Medulla oblongata (tissue), 1 donor: ENCODE data around the gene SLMAP.
"Not testable (repeated sequence)": the region's sequence is repeated elsewhere in the genome, so short reads cannot be mapped to it uniquely, and the experiment has no call there.

Source experiments
- DNase-seq: peaks from one replicate; pipeline ENCODE4 v3.0.0-alpha.2; 2015; ENCODE audit errors: extremely low spot score

Gene SLMAP

DNA sequence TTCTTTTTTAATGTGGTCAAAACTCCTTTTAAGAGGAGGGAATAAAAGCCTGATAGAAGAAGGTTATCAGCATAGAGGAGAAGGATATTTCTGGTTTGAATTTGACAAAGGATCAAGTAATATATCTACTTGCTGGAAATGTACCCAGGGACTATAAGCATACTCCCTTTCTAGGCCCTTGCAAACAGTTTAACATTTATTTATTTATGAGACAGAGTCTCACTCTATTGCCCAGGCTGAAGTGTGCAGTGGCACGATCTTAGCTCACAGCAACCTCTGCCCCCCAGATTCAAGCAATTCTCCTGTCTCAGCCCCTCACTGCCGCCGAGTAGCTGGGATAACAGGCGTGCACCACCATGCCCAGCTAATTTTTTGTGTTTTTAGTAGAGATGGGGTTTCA is 71.6 kb downstream of the SLMAP start:
- no peak for DNase-seq

DNA sequence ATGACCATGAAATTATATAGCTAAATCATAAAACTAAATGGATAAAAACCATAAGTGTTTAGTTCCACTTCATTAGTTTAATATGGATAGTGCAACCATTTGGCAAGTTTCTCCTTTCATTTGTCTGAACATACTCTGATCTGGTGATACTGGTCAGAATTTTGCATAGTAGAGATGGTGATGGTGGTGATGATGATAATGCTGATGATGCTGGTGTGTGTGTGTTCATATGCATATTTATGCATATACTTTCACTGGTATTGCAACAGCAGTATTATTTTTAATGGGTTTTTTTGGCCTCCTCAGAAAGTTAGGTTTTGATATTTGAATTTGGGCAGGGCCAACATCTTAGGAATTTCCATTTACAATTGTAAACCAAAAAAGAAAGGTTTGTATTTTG is 76.4 kb downstream of the SLMAP start:
- DNase-seq = no peak

DNA sequence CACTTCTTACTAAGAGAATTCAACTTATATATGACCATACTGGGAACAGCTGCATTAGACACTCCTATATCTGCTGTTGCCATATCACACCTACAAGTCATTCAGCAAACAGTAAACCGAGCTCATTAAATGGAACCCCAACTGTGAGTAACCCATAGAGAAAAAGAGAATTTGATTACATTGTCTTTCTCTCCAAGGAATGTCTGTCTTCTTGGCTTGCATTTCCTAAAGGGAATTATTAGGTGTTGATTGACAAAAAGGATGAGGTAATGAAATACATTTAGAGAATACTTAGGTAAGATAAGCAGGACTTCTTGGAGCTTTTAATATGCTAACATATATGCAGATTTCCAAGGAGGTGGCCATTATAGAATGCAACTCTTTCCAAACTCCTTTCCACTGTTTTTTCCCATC is 76.8 kb downstream of the SLMAP start:
- DNase-seq = no peak

DNA sequence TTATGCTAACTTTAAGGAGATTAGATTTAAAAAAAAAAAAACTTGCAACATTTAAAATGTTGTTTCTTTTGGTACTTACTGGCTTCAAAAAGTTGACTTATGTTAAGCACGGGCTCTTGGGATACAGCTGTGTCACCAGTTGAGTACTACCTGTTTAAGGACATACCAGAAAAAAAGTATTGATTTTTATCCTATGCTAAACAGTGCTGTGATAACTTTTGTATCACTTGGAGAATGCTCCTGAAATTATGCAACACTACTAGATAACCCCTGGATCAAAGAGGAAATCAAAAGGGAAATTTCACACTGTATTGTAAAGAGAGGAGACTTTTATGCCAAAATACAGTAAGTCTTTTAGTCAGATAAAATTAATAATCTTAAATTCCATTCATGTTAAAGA is 77.7 kb downstream of the SLMAP start:
- DNase-seq = no peak

DNA sequence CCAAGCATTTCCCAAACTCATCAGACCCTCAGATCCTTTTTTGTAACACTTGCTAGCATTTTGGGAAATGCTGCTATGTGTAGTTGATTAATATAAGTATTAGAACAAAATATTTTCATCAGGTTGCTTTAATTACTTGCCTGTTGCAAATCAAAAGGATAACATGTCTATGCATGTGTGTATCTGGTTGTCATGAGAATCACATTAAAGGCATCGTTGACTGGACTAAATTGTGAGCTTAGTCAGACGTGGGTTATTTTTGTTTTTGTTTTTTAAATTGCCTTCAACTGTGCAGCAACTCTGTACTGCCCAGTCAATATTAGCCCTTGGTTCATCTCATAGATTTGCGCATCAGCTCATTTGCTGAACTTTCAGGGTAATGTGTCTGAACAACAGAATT is 81.6 kb downstream of the SLMAP start:
- DNase-seq = no peak

DNA sequence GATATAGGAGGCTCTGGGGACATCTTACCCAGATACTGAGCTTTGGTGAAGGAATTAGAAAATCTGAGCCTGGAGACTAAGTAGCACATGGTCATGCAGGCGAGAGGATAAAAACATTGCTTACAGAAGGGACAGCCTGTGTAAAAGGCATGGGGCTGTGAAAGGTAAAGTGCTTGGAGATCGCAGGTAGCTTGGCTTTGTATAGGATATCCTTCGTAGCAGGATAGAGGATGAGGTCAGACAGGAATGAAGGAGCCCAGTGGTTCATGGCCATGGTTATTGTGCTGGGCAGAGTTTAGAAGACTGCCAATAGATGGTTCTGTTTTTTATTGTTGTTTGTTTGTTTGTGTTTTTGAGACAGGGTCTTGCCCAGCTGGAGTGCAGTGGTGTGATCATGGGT is 82.5 kb downstream of the SLMAP start:
- no peak for DNase-seq

DNA sequence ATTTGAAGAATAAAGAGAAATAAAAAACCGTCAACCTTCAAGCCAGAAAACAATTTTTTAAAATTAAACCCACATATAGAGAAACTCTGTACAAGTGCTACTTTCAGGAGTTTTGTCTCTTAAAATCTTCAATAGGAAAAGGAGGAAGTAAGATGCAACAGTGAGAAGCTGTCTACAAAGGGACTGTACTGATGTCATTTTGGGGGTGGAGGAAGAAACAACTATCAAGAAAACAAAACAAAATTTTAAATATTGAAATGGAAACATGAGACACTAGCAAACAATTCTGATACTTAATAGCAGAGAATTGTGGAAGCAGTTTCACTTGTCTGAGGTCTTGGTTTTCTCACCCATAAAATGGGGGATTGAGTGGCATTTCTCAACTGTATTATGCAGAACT is 84.4 kb downstream of the SLMAP start:
- no peak for DNase-seq

DNA sequence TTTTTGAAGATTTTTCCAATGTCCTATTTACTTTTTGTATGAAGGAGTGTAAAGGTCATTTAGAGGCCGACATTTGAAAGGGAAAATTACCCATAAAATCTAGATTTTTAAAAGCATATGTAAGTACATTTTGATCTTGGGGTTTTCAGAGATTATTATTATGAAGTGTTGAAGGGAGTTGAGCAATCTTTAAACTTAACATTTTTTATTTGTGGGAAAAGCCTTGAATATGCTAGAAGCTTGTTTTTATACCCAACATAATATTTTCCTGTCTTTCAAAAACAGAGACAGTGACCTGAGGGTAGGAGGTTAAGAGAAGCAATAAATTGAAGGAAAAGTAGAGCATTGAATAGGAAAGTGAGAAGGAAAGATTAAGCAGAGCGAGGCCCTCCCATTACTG is 85.7 kb downstream of the SLMAP start:
- DNase-seq = no peak

DNA sequence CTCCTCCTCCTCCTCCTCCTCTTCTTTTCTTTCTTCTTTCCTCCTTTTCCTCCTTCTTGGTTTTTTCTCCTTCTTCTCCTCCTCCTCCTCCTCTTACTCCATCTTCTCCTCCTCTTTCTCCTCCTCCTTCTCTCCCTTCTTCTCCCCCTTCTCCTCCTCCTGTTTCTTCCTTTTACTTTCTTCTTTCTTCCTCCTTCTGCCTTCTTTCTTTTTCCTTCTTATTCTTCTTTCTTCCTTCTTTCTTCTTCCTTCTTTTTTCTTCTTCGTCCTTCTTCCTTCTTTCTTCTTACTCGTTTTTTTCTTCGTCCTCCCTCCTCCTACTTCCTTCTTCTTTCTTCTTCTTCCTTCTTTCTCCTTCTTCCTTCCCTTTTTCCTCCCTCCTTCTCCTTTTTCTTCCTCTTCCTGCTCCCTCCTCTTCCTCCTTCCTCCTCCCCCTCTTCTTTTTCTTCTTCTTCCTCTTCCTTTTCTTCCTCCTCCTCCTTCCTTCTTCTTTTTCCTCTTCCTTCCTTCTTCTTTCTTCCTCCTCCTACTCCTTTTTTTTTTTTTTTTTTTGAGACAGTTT is 92.1 kb downstream of the SLMAP start:
- DNase-seq = no peak

DNA sequence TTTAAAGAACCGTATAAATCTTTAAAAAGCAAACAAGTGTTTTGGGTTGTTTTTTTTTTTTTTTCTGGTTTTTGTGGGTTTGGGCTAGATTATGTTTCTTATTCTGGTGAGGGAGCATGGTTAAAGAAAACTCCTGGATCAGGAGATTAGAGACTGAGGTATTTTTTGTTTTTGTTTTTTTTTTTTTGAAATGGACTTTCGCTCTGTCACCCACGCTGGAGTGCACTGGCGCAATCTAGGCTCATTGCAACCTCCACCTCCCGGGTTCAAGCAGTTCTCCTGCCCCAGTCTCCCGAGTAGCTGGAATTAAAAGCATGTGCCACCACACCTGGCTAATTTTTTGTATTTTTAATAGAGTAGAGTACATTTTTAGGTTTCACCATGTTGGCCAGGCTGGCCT is 95.2 kb downstream of the SLMAP start:
- no peak for DNase-seq

DNA sequence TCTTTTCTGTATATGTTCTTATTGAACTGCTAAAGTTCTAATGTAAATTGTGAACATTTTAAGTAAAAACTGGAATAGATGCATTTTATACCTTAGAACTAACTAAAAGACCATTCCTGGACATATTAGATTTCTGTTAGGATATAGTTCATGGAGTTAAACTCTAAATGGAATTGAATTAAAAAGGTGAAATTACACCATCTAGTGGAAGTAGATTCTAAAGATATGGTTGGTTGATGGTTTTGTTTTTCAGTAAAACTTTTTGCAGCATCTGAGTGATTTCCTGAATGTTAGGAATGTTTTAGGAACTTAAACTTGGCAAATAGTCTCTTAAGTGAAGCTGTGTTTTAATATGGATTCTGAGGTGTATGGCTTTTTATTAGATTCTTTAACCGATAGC is 96.8 kb downstream of the SLMAP start:
- DNase-seq = no peak

DNA sequence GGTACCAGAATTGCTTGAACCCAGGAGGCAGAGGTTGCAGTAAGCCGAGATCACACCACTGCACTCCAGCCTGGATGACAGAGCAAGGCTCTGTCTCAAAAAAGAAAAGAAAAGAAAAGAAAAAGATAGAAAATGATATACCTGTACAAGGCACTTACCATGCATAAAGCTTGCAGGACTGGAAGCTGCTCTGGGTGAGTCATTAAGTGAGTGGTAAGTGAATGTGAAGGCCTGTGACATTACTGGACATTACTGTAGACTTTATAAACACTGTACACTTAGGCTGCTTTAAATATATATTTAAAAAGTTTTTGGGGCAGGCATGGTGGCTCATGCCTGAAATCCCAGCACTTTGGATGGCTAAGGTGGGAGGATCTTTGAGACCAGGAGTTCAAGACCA is 99.2 kb downstream of the SLMAP start:
- no peak for DNase-seq

DNA sequence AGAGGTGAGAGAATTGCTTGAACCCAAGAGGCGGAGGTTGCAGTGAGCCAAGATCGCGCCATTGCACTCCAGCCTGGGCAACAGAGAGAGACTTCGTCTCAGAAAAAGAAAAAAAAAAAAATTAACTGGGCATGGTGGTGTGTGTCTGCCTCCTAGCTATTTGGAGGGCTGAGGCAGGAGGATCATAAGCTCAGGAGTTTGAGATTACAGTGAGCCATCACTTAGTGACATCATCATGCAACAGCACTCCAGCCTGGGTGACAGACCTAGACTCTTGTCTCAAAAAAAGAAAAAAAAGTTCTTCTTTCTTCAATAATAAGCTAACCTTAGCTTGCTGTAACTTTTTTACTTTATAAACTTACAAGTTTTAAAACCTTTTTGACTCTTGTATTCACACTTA is 99.8 kb downstream of the SLMAP start:
- no peak for DNase-seq

DNA sequence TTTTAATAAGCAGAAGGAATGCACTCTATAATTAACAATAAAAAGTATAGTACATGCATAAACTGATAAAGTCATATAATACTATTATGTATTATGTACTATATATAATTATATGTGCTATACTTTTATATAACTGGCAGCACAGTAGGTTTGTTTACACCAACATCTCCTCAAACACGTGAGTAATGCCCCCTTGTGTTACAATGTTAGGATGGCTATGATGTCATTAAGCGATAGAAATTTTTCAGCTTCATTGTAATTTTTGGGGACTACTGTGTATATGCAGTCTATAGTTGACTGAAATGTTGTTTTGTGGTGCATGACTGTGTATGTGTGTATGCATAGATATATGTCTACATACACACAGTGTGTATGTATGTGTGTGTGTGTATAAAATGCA is 100.6 kb downstream of the SLMAP start:
- DNase-seq = no peak

DNA sequence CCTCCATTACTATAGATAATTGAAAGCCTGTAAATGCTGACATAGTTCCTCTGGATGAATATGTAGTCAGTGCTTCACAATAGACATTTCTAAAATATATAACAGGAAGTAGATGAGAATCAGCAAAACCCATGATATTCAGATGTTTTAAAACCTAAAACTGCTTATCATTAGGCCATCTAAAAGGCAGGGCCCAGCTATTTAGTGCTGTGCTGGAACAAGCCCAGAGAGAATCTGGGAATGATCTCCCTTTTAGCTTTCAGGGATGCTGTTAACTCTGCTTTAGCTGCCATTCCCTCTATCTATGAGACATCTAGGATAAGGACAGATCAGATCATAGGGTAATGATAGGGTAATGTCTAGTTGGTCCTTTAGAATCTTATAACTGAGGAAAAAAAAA is 106.8 kb downstream of the SLMAP start:
- DNase-seq = no peak

DNA sequence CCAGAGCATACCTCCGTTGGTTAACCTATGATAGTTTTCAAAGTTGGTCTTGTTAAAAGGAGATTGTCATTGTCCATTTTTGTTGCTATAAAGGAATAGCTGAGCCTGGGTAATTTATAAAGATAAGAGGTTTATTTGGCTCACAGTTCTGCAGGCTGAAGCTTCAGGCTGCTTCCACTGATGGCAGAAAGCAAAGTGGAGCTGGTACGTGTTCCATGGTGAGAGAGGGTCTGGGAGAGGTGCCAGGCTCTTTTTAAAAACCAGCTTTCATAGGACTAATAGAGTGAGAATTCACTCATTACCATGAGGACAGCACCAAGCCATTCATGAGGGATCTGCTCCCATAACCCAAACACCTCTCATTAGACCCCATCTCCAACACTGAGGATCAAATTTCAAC is 107.3 kb downstream of the SLMAP start:
- DNase-seq = no peak

DNA sequence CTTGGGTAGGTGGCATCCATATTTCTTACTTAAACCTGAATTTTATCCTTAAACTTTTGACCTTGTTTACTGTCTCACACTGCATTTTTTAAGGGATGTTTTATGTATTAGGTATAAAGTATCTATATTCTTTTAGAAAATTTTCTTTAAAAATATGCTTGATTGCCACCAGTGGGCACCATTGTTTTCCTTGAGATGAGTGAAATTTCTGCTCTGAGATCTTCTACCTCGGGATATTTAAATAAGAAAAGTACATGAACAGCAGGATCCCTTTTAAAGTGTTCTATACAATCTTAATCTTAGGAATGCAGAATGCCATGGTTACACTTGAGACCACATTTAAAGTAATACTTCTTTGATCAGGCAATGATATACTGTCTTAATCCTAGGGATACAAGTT is 108.7 kb downstream of the SLMAP start:
- no peak for DNase-seq

DNA sequence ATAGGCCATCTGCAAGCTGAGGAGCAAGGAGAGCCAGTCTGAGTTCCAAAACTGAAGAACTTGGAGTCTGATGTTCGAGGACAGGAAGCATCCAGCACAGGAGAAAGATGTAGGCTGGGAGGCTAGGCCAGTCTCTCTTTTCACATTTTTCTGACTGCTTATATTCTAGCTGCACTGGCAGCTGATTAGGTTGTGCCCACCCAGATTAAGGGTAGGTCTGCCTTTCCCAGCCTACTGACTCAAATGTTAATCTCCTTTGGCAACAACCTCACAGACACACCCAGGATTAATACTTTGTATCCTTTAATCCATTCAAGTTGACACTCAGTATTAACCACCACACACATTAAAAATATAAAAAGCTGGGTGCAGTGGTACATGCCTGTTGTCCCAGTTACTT is 113.0 kb downstream of the SLMAP start:
- not testable (repeated sequence) for DNase-seq

DNA sequence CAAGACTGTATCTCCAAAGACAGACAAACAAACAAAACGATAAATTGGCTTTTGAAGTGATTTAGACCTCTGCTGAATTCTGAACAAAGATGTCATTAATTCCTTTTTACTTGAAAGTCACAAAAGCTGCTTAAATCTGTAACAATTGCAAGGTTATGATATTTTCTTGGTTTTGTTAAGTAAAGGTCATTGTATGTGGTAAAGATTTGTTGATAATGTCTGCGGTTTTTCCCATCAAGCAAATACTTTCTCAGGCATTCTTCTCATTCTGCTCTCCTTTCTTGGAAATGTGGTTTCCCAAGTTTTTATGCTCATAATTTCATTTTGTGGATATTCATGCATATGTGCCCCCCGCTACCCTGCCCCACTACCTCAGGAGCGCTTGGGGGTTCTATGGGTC is 116.5 kb downstream of the SLMAP start:
- DNase-seq = no peak

DNA sequence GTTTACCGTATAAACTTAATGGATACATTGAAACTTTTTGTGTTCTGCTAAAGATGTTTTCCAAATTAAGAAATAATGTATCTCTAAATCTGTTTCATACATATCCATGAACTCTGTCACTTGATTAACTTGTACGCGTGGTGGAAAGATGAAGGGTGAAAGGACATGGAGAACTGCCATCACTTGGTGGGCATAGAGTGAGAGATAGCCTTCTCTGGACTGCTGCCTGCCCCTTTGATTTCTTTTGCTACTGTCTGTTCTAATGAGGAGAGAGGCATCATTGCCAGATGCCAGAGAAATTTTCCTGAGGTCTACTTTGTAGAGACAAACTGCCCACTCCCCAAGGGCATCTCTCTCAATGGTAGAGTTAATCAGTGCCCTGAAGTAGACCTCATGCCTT is 120.5 kb downstream of the SLMAP start:
- DNase-seq = no peak

DNA sequence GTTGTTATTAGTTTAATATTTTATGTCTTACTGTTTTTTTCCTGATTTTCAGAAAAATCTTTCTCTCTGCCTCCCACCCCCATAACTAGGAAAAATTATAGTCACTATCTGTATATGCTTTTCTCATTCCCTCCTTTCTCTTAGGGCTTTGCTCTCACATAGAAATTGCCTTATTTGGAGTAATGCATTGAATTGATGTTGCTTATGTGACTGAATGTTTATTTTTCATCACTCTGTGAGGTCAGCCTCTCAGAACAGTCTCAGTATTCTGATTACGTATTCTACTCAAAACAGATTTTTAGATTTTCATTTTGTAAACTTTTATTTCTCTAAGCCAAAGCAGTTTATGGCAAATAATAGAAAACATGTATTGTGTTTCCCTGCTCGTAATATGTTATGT is 121.0 kb downstream of the SLMAP start:
- DNase-seq = no peak

DNA sequence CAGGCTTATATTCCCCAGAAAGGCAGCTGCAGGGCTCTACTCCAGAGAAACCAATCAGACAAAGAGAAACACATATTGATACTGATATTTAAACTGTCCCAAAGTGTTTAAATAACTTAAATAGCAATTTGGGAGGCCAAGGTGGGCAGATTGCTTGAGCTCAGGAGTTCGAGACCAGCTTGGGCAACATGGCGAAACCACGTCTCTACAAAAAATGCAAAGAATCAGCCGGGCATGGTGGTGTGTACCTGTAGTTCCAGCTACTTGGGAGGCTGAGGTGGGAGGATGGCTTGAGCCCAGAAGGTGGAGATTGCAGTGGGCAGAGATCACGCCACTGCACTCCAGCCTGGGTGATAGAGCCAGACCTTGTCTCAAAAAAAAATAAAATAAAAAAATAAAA is 128.3 kb downstream of the SLMAP start:
- not testable (repeated sequence) for DNase-seq

DNA sequence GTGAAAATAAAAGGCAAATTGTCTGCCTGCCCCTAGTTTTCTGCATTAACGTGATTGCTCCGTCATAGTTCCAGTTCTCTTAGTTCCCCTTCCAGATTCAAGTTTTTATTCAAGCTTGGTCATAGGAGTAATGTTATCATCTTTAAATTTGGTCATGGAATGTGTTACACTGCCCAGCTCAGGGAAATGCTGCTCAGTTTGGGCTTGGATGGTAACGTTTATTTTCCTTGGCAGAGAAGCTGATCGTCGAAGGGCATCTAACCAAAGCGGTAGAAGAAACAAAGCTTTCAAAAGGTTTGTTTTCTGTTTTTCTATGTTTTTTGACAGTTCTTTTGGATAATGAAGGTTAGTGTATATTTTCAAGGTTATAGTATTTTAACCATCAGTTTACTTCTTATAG is 133.7 kb downstream of the SLMAP start:
- peak; percentile 16 for DNase-seq

DNA sequence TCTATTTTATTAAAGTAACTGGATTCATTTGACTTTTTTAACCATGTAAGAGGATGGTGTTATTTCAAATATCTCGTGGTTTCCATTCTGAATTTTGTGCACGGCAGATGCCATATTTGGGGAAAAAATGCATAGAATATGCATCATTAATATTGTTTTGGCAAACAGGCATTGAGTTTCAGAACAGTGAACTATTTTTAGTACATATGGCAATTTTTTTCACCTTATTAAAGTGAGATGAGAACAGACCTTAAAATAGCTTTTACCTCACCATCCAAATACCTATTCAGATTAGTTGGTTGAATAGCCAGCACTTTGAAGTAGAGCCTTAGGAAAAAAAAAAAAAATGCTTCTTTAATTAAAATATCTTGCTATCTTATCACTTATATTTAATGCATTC is 134.8 kb downstream of the SLMAP start:
- DNase-seq = no peak

DNA sequence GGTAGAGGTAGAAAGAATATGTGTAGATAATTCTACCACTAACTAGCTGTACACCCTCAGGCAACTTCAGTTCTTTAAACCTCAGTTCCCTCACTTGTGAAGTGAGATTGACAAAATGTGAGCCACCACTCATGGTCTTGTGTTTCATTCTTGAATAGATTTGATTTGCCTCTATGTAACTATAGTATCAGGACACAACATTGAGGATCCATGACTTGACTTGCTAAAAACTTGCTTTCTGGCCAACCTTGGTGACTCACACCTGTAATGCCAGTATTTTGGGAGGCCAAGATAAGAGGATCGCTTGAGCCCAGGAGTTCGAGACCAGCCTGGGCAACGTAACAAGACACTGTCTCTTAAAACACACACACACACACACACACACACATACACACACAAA is 136.3 kb downstream of the SLMAP start:
- no peak for DNase-seq
